Panc1 (cell line): Measurements from ENCODE around the gene HRH3.

ENCODE experiments used
- CTCF ChIP-seq: fragments of 450-650 bp; IDR thresholded peaks from 2 replicates; pipeline ENCODE4 v1.5.1; 2017; ENCODE audit warnings: mild to moderate bottlenecking
- POLR2AphosphoS5 ChIP-seq: IDR thresholded peaks from 2 replicates; pipeline ENCODE4 v1.6.1; 2012; ENCODE audit warnings: mild to moderate bottlenecking, low read depth, low read length, moderate library complexity
- SIN3A ChIP-seq: IDR thresholded peaks from 2 replicates; pipeline ENCODE4 v1.6.1; 2012; ENCODE audit warnings: low read depth, mild to moderate bottlenecking, low read length, moderate library complexity, borderline replicate concordance; ENCODE audit not compliant: insufficient read depth
- TCF7L2 ChIP-seq: IDR thresholded peaks from 2 replicates; pipeline ENCODE4 v1.6.1; 2011; ENCODE audit warnings: mild to moderate bottlenecking, low read depth, low read length, inconsistent platforms

GRCh38 chr20:62217913-62218773, 1.9 kb downstream of the HRH3 start:
- no peak for TF ChIP-seq CTCF
- TF ChIP-seq POLR2AphosphoS5: no peak
- no peak for TF ChIP-seq TCF7L2
- TF ChIP-seq SIN3A: no peak
